HG02610 (cell line): ENCODE results near the gene IL1RAPL2.
"Not testable (repeated sequence)": the region's sequence is repeated elsewhere in the genome, so short reads cannot be mapped to it uniquely, and the experiment has no call there.

Experiments
- ATAC-seq: cut with Tn5 transposase; IDR thresholded peaks from one replicate; pipeline ENCODE4 v1.9.1; 2021; ENCODE audit warnings: mild to moderate bottlenecking, moderate library complexity; ENCODE audit not compliant: unreplicated experiment

IL1RAPL2 gene

GRCh38 chrX:104565791-104566680, at the start of gene IL1RAPL2:
Gene IL1RAPL2 (plus strand): TSS chrX:104566199.
- ATAC-seq, result peak; percentile 39

- ATAC-seq, result no peak
These were observed 43.6 kb upstream of the IL1RAPL2 start for GRCh38 chrX:104522386-104522785.

- ATAC-seq, result no peak
These were observed 42.1 kb upstream of the IL1RAPL2 start for GRCh38 chrX:104523858-104524257.

GRCh38 chrX:104539081-104539480, 26.9 kb upstream of the IL1RAPL2 start:
- no peak for ATAC-seq

- ATAC-seq, result not testable (repeated sequence)
These were observed 23.6 kb upstream of the IL1RAPL2 start for GRCh38 chrX:104542447-104542846.

- ATAC-seq, result no peak
These were observed 1.7 kb upstream of the IL1RAPL2 start for GRCh38 chrX:104564335-104564734.

- ATAC-seq, result no peak
These were observed 887 bp upstream of the IL1RAPL2 start for GRCh38 chrX:104564921-104565703.

- ATAC-seq, result no peak
These were observed 892 bp downstream of the IL1RAPL2 start for GRCh38 chrX:104566681-104567501.

- ATAC-seq, result no peak
These were observed 1.5 kb downstream of the IL1RAPL2 start for GRCh38 chrX:104567506-104567905.

GRCh38 chrX:104568304-104568915, 2.4 kb downstream of the IL1RAPL2 start:
- ATAC-seq, result no peak

- no peak for ATAC-seq
These were observed 52.3 kb downstream of the IL1RAPL2 start for GRCh38 chrX:104618106-104618895.

- ATAC-seq, result no peak
These were observed 55.8 kb downstream of the IL1RAPL2 start for GRCh38 chrX:104621781-104622180.

GRCh38 chrX:104641176-104641575, 75.2 kb downstream of the IL1RAPL2 start:
- ATAC-seq, result no peak

- ATAC-seq, result no peak
These were observed 81.1 kb downstream of the IL1RAPL2 start for GRCh38 chrX:104647084-104647483.

GRCh38 chrX:104659005-104659744, 93.2 kb downstream of the IL1RAPL2 start:
- ATAC-seq, result no peak

- no peak for ATAC-seq
These were observed 94.1 kb downstream of the IL1RAPL2 start for GRCh38 chrX:104660092-104660491.

- no peak for ATAC-seq
These were observed 96.7 kb downstream of the IL1RAPL2 start for GRCh38 chrX:104662694-104663093.

- no peak for ATAC-seq
These were observed 99.7 kb downstream of the IL1RAPL2 start for GRCh38 chrX:104665691-104666090.

- ATAC-seq, result no peak
These were observed 102.6 kb downstream of the IL1RAPL2 start for GRCh38 chrX:104668550-104668949.
